Neural cell (in vitro differentiated cells): ENCODE results near the gene APLF. TPM values are rescaled to one million over a fixed set of nuclear protein-coding genes. Genes with fewer than 3 reads are reported as not detected.

Source experiments
- H2AFZ ChIP-seq: fragments of 200-600, 300-800 bp; sonication (generic), shearing (Covaris generic); 2 replicates; pipeline ENCODE4 v1.6.0; 2014; ENCODE audit warnings: low read depth, mild to moderate bottlenecking, antibody characterized with exemption, low read length, moderate library complexity
- H3F3A ChIP-seq: fragments of 200-600 bp; shearing (Covaris generic); 2 replicates; pipeline ENCODE4 v1.6.1; 2016; ENCODE audit warnings: mild to moderate bottlenecking, moderate library complexity, mixed read lengths, antibody characterized with exemption, low read length; ENCODE audit not compliant: insufficient read depth, poor library complexity, severe bottlenecking
- H3K27ac ChIP-seq: fragments of 200-600, 300-800 bp; sonication (generic), shearing (Covaris generic); 2 replicates; pipeline ENCODE4 v1.5.1; 2014; ENCODE audit warnings: mild to moderate bottlenecking, low read length, moderate library complexity
- H3K27me3 ChIP-seq: fragments of 300-800, 200-600 bp; sonication (generic), shearing (Covaris generic); 2 replicates; pipeline ENCODE4 v1.6.0; 2014; ENCODE audit warnings: mild to moderate bottlenecking, low read depth, low read length, moderate library complexity; ENCODE audit not compliant: insufficient read depth
- H3K36me3 ChIP-seq: fragments of 300-800, 200-600 bp; sonication (generic), shearing (Covaris generic); 2 replicates; pipeline ENCODE4 v1.5.1; 2014; ENCODE audit warnings: mild to moderate bottlenecking, antibody characterized with exemption, low read length, moderate library complexity; ENCODE audit not compliant: insufficient read depth
- H3K4me2 ChIP-seq: fragments of 300-800, 200-600 bp; sonication (generic), shearing (Covaris generic); 2 replicates; pipeline ENCODE4 v1.6.0; 2014; ENCODE audit warnings: mild to moderate bottlenecking, low read length
- H3K4me3 ChIP-seq: fragments of 300-800, 200-600 bp; sonication (generic), shearing (Covaris generic); 2 replicates; pipeline ENCODE4 v1.5.1; 2014; ENCODE audit warnings: mild to moderate bottlenecking, low read length, moderate library complexity
- H3K79me2 ChIP-seq: fragments of 200-600 bp; shearing (Covaris generic); replicated peaks from 2 replicates; pipeline ENCODE4 v1.6.0; 2014; ENCODE audit warnings: mild to moderate bottlenecking, low read length, moderate library complexity; ENCODE audit not compliant: insufficient read depth
- H3K9ac ChIP-seq: fragments of 300-800, 200-600 bp; sonication (generic), shearing (Covaris generic); 2 replicates; pipeline ENCODE4 v1.6.1; 2016; ENCODE audit warnings: mild to moderate bottlenecking, low read length, mixed read lengths
- H3K9me2 ChIP-seq: fragments of 200-600 bp; shearing (Covaris generic); 2 replicates; pipeline ENCODE4 v1.6.1; 2016; ENCODE audit warnings: mild to moderate bottlenecking, low read length, mixed read lengths; ENCODE audit not compliant: insufficient read depth
- H3K9me3 ChIP-seq: fragments of 200-600, 300-800 bp; sonication (generic), shearing (Covaris generic); 2 replicates; pipeline ENCODE4 v1.6.1; 2016; ENCODE audit warnings: mild to moderate bottlenecking, mixed run types, low read length, moderate library complexity, mixed read lengths
- H4K20me1 ChIP-seq: fragments of 200-600 bp; shearing (Covaris generic); 2 replicates; pipeline ENCODE4 v1.6.1; 2016; ENCODE audit warnings: mild to moderate bottlenecking, mixed run types; ENCODE audit not compliant: insufficient read depth
- CTCF ChIP-seq: fragments of 450-650 bp; IDR thresholded peaks from 2 replicates; pipeline ENCODE4 v1.5.1; 2014; ENCODE audit warnings: antibody characterized with exemption, mild to moderate bottlenecking, moderate library complexity; ENCODE audit not compliant: poor library complexity, severe bottlenecking
- EP300 ChIP-seq: fragments of 450-650 bp; conservative IDR thresholded peaks from 2 replicates; pipeline ENCODE4 v1.6.1; 2014; ENCODE audit warnings: antibody characterized with exemption, mild to moderate bottlenecking, moderate library complexity; ENCODE audit not compliant: poor library complexity, severe bottlenecking
- EZH2 ChIP-seq: fragments of 200-600, 300-800 bp; shearing (Covaris generic), sonication (generic); IDR thresholded peaks from 2 replicates; pipeline ENCODE4 v1.6.1; 2014; ENCODE audit warnings: antibody characterized with exemption, low read length, borderline replicate concordance, mild to moderate bottlenecking; ENCODE audit not compliant: insufficient read depth, poor library complexity, severe bottlenecking
- MXI1 ChIP-seq: fragments of 450-650 bp; conservative IDR thresholded peaks from 2 replicates; pipeline ENCODE4 v1.6.1; 2014; ENCODE audit warnings: antibody characterized with exemption, mild to moderate bottlenecking; ENCODE audit not compliant: poor library complexity, severe bottlenecking
- POLR2AphosphoS5 ChIP-seq: IDR thresholded peaks from 2 replicates; pipeline ENCODE4 v1.6.1; 2012
- RAD21 ChIP-seq: fragments of 450-650 bp; conservative IDR thresholded peaks from 2 replicates; pipeline ENCODE4 v1.6.1; 2014; ENCODE audit warnings: antibody characterized with exemption, mild to moderate bottlenecking, moderate library complexity
- REST ChIP-seq: IDR thresholded peaks from 2 replicates; pipeline ENCODE4 v1.6.1; 2012; ENCODE audit warnings: borderline replicate concordance
- SMC3 ChIP-seq: fragments of 450-650 bp; conservative IDR thresholded peaks from 2 replicates; pipeline ENCODE4 v1.6.1; 2014; ENCODE audit warnings: antibody characterized with exemption, mild to moderate bottlenecking, moderate library complexity; ENCODE audit not compliant: poor library complexity
- TAF1 ChIP-seq: IDR thresholded peaks from 2 replicates; pipeline ENCODE4 v1.6.1; 2012; ENCODE audit warnings: low read depth
- polyA minus RNA-seq: library from RNA; depleted of rRNA, polyadenylated mRNA; stranded (reverse); fragments of >200 nt; gene quantifications from 2 replicates; pipeline ENCODE4 v1.2.3, GENCODE V29; 2014
- polyA plus RNA-seq: library from polyadenylated mRNA; depleted of rRNA; stranded (reverse); fragments of >200 nt; gene quantifications from 2 replicates; pipeline ENCODE4 v1.2.3, GENCODE V29; 2014

APLF gene
- polyA plus RNA-seq (0.40 and 0.45 TPM in 2 replicates), polyA minus RNA-seq (6.8 and 6.9 TPM in 2 replicates)

GRCh38 chr2:68467077-68467960 lies at the start of gene APLF, which contains the start of gene FBXO48:
Gene APLF (plus strand): TSS chr2:68467585. CDS start chr2:68467732, 147 bp downstream.
Gene FBXO48 (minus strand): TSS chr2:68467294. CDS start chr2:68465145, 2,149 bp downstream.
- Histone ChIP-seq H3K9me2 (no peaks in the 10 kb centered on the region), H3K9ac (peak within 1 kb of the TSS; percentile 77), H3K9me3 (no peaks in the 10 kb centered on the region), H3K4me3 (peak within 1 kb of the TSS; percentile 93), H3K27ac (peak within 1 kb of the TSS; percentile 56), H3K36me3 (no peaks in the 10 kb centered on the region), H3K27me3 (no peaks in the 10 kb centered on the region), H3K79me2 (no peaks in the 10 kb centered on the region), H3K4me2 (peak within 1 kb of the TSS; percentile 93), H2AFZ (peak within 1 kb of the TSS; percentile 100), H3F3A (no peaks in the 10 kb centered on the region), H4K20me1 (no peaks in the 10 kb centered on the region)
- peak; percentile 10 for TF ChIP-seq CTCF
- peak; percentile 68 for TF ChIP-seq TAF1
- TF ChIP-seq MXI1: peak; percentile 97
- TF ChIP-seq EP300: peak; percentile 37
- peak; percentile 69 for TF ChIP-seq POLR2AphosphoS5
- TF ChIP-seq EZH2: no peak
- peak; percentile 1 for TF ChIP-seq REST
- no peak for TF ChIP-seq SMC3
- no peak for TF ChIP-seq RAD21

- Histone ChIP-seq H3K27ac (no peak overlapping the region), H3F3A (no peaks in the 10 kb centered on the region), H3K9ac (no peak overlapping the region), H3K9me2 (no peaks in the 10 kb centered on the region), H4K20me1 (no peaks in the 10 kb centered on the region), H3K79me2 (no peaks in the 10 kb centered on the region), H2AFZ (no peak overlapping the region), H3K4me3 (no peak overlapping the region), H3K4me2 (no peak overlapping the region), H3K27me3 (no peaks in the 10 kb centered on the region), H3K36me3 (no peaks in the 10 kb centered on the region), H3K9me3 (no peaks in the 10 kb centered on the region)
- no peak for TF ChIP-seq MXI1
- no peak for TF ChIP-seq SMC3
- TF ChIP-seq REST: no peak
- no peak for TF ChIP-seq EP300
- no peak for TF ChIP-seq TAF1
- no peak for TF ChIP-seq CTCF
- TF ChIP-seq RAD21: no peak
- TF ChIP-seq EZH2: no peak
- TF ChIP-seq POLR2AphosphoS5: no peak
Measured at GRCh38 chr2:68417926-68418325, 49.5 kb upstream of the APLF start.
